ENCODE data around the gene ACYP1. TPM values are rescaled to one million over a fixed set of nuclear protein-coding genes. Genes with fewer than 3 reads are reported as not detected.

ACYP1 gene
- total RNA-seq, 1 experiment from 2014 or later, result 23.5 TPM

GRCh38 chr14:75013290-75013689, 50.5 kb downstream of the ACYP1 start:
- H2AFZ ChIP-seq (ENCODE audit: low read length), result no peak overlapping the region
- H3F3A ChIP-seq (ENCODE audit: low read length, unreplicated experiment), result no peaks in the 10 kb centered on the region
- POLR2A ChIA-PET (ENCODE audit: unreplicated experiment), result interaction anchor here (0.6 to 0.7 kb wide), 2 partner anchors 24 to 93 kb away, joined by 4 to 18 read pairs; no protein-coding TSS in a partner anchor
- DNase-seq (no peak), ATAC-seq (no peak)
- H3K9ac ChIP-seq (ENCODE audit: low read length), result no peak overlapping the region
- H3K9me3 ChIP-seq (ENCODE audit: low read length), result no peaks in the 10 kb centered on the region
- BruUV-seq (replicated peaks), result no TSS peak
- H3K9me2 ChIP-seq (replicated peaks; ENCODE audit: low read length), result no peaks in the 10 kb centered on the region
- CTCF ChIA-PET, result no interaction called here
- H3K79me2 ChIP-seq (ENCODE audit: low read length), result no peaks in the 10 kb centered on the region
- intact Hi-C loops (cut with micrococcal nuclease), result loop anchor here (5.0 kb wide), 1 partner anchor 74 kb away; no protein-coding TSS in a partner anchor
- H3K27me3 ChIP-seq (ENCODE audit: low read length), result no peaks in the 10 kb centered on the region
- H3K4me2 ChIP-seq (ENCODE audit: low read length), result no peak overlapping the region
- H3K4me1 ChIP-seq (ENCODE audit: insufficient read depth, low read length), result peaks cover 14% of the 10 kb centered on the region
- H3K27ac ChIP-seq (ENCODE audit: low read length), result no peak overlapping the region
- no peak overlapping the region for H3K4me3 ChIP-seq (ENCODE audit: low read length)
- TF ChIP-seq CTCF (conservative IDR thresholded peaks at IDR 0.05; ENCODE audit: low read depth, low read length) (no peak), EZH2phosphoT487 (IDR thresholded peaks at IDR 0.05; ENCODE audit: borderline replicate concordance, low read length) (no peak), EZH2 (IDR thresholded peaks at IDR 0.05; ENCODE audit: low read length, unreplicated experiment) (no peak)
- H3K36me3 ChIP-seq (ENCODE audit: low read depth, low read length), result peaks cover 41% of the 10 kb centered on the region; the same call in 1 of the 2 replicates
- H4K20me1 ChIP-seq (ENCODE audit: low read length), result no peaks in the 10 kb centered on the region

- no peaks in the 10 kb centered on the region for H3F3A ChIP-seq (ENCODE audit: low read length, unreplicated experiment)
- peaks cover 50% of the 10 kb centered on the region for H3K36me3 ChIP-seq (ENCODE audit: low read depth, low read length)
- H3K79me2 ChIP-seq (ENCODE audit: low read length), result no peaks in the 10 kb centered on the region
- no peaks in the 10 kb centered on the region for H4K20me1 ChIP-seq (ENCODE audit: low read length)
- H3K27ac ChIP-seq (ENCODE audit: low read length), result peak overlapping the region; percentile 36
- peak; percentile 48 for DNase-seq
- BruUV-seq (replicated peaks), result no TSS peak
- H3K9ac ChIP-seq (ENCODE audit: low read length), result no peak overlapping the region
- H3K9me2 ChIP-seq (replicated peaks; ENCODE audit: low read length), result no peaks in the 10 kb centered on the region
- no peaks in the 10 kb centered on the region for H3K9me3 ChIP-seq (ENCODE audit: low read length)
- no peak for TF ChIP-seq EZH2 (IDR thresholded peaks at IDR 0.05; ENCODE audit: low read length, unreplicated experiment)
- no peak for TF ChIP-seq EZH2phosphoT487 (IDR thresholded peaks at IDR 0.05; ENCODE audit: borderline replicate concordance, low read length)
- TF ChIP-seq CTCF (conservative IDR thresholded peaks at IDR 0.05; ENCODE audit: low read depth, low read length), result no peak
- no peak overlapping the region for H2AFZ ChIP-seq (ENCODE audit: low read length)
- ChIA-PET CTCF (no interaction called here), POLR2A (ENCODE audit: unreplicated experiment) (interaction anchor here (0.7 kb wide), 1 partner anchor 9 kb away, joined by 3 read pairs; the partner anchor contains the start of gene EIF2B2)
- intact Hi-C loops (cut with micrococcal nuclease), result loop anchor here (5.0 kb wide), 1 partner anchor 76 kb away; no protein-coding TSS in a partner anchor
- H3K4me1 ChIP-seq (ENCODE audit: insufficient read depth, low read length), result peaks cover 12% of the 10 kb centered on the region
- H3K4me2 ChIP-seq (ENCODE audit: low read length), result peak overlapping the region; percentile 38
- H3K4me3 ChIP-seq (ENCODE audit: low read length), result no peak overlapping the region
- ATAC-seq, result peak; percentile 90
- no peaks in the 10 kb centered on the region for H3K27me3 ChIP-seq (ENCODE audit: low read length)
Observed at GRCh38 chr14:75011356-75011994, 52.3 kb downstream of the ACYP1 start.
